SK-N-MC (cell line): ENCODE measurements around the gene SMC1B.

ENCODE experiments used
- DNase-seq: peaks from one replicate; pipeline ENCODE4 v3.0.0-alpha.2; 2011; ENCODE audit warnings: low read depth, low spot score
- H3K27ac ChIP-seq: fragments of 200-600 bp; sonication (generic); 2 replicates; pipeline ENCODE4 v1.5.1; 2016; ENCODE audit warnings: mixed run types
- H3K36me3 ChIP-seq: fragments of 200-600 bp; sonication (generic); 2 replicates; pipeline ENCODE4 v1.6.1; 2017; ENCODE audit warnings: antibody characterized with exemption, low read length, mixed read lengths; ENCODE audit not compliant: insufficient read depth
- H3K4me3 ChIP-seq: fragments of 200-600 bp; sonication (generic); 2 replicates; pipeline ENCODE4 v1.5.1; 2016
- H3K9ac ChIP-seq: fragments of 200-600 bp; sonication (generic); 2 replicates; pipeline ENCODE4 v1.8.0; 2017; ENCODE audit warnings: mixed run types, mixed read lengths; ENCODE audit not compliant: insufficient read length
- H3K9me3 ChIP-seq: fragments of 200-600 bp; sonication (generic); 2 replicates; pipeline ENCODE4 v1.6.1; 2017; ENCODE audit warnings: low read depth, mild to moderate bottlenecking, antibody characterized with exemption, low read length, moderate library complexity, mixed read lengths
- EZH2 ChIP-seq: fragments of 200-600 bp; sonication (generic); IDR thresholded peaks from one replicate; pipeline ENCODE4 v1.6.1; 2017; ENCODE audit warnings: antibody characterized with exemption
- FOXP2 ChIP-seq: optimal IDR thresholded peaks from 2 replicates; pipeline ENCODE3; 2011; ENCODE audit warnings: mild to moderate bottlenecking, moderate library complexity; ENCODE audit not compliant: insufficient read depth; ENCODE audit errors: extremely low read length, control extremely low read depth
- POLR2AphosphoS5 ChIP-seq: IDR thresholded peaks from 2 replicates; pipeline ENCODE4 v1.6.1; 2012; ENCODE audit warnings: mild to moderate bottlenecking, low read depth, low read length, borderline replicate concordance

The SMC1B gene

GRCh38 chr22:45335854-45336522 lies 77.4 kb downstream of the SMC1B start:
- peaks cover 17% of the 10 kb centered on the region for H3K36me3 ChIP-seq
- H3K27ac ChIP-seq = no peak overlapping the region
- DNase-seq = no peak
- TF ChIP-seq FOXP2 (no peak), EZH2 (no peak), POLR2AphosphoS5 (no peak)
- no peaks in the 10 kb centered on the region for H3K9me3 ChIP-seq
- H3K4me3 ChIP-seq = no peak overlapping the region
- no peak overlapping the region for H3K9ac ChIP-seq

GRCh38 chr22:45335021-45335818 lies 78.2 kb downstream of the SMC1B start:
- no peak for DNase-seq
- no peak for TF ChIP-seq FOXP2
- no peak overlapping the region for H3K9ac ChIP-seq
- H3K4me3 ChIP-seq = no peak overlapping the region
- H3K36me3 ChIP-seq = peaks cover 17% of the 10 kb centered on the region
- no peak overlapping the region for H3K27ac ChIP-seq
- H3K9me3 ChIP-seq = no peaks in the 10 kb centered on the region

GRCh38 chr22:45334528-45334927 lies 78.9 kb downstream of the SMC1B start:
- no peak overlapping the region for H3K27ac ChIP-seq
- TF ChIP-seq FOXP2 (no peak), POLR2AphosphoS5 (no peak), EZH2 (no peak)
- H3K9ac ChIP-seq = no peak overlapping the region
- no peaks in the 10 kb centered on the region for H3K9me3 ChIP-seq
- peaks cover 17% of the 10 kb centered on the region for H3K36me3 ChIP-seq
- H3K4me3 ChIP-seq = no peak overlapping the region
- DNase-seq = no peak

- no peak for DNase-seq
- Histone ChIP-seq H3K27ac (no peak overlapping the region), H3K36me3 (peaks cover 17% of the 10 kb centered on the region), H3K9ac (no peak overlapping the region), H3K9me3 (no peaks in the 10 kb centered on the region), H3K4me3 (no peak overlapping the region)
- TF ChIP-seq EZH2 (no peak), FOXP2 (no peak), POLR2AphosphoS5 (no peak)
Observed at GRCh38 chr22:45334068-45334467, 79.3 kb downstream of the SMC1B start.

GRCh38 chr22:45332001-45332400 lies 81.4 kb downstream of the SMC1B start:
- peaks cover 25% of the 10 kb centered on the region for H3K36me3 ChIP-seq
- no peak overlapping the region for H3K4me3 ChIP-seq
- DNase-seq = no peak
- H3K9me3 ChIP-seq = no peaks in the 10 kb centered on the region
- no peak overlapping the region for H3K9ac ChIP-seq
- no peak overlapping the region for H3K27ac ChIP-seq
- TF ChIP-seq EZH2 (no peak), POLR2AphosphoS5 (no peak), FOXP2 (no peak)

GRCh38 chr22:45331486-45331885 lies 81.9 kb downstream of the SMC1B start:
- H3K4me3 ChIP-seq = no peak overlapping the region
- peaks cover 25% of the 10 kb centered on the region for H3K36me3 ChIP-seq

GRCh38 chr22:45330548-45330947 lies 82.9 kb downstream of the SMC1B start:
- Histone ChIP-seq H3K36me3 (peaks cover 25% of the 10 kb centered on the region), H3K27ac (no peak overlapping the region), H3K4me3 (no peak overlapping the region), H3K9me3 (no peaks in the 10 kb centered on the region), H3K9ac (no peak overlapping the region)
- no peak for TF ChIP-seq POLR2AphosphoS5
- TF ChIP-seq FOXP2 = no peak
- no peak for TF ChIP-seq EZH2
- no peak for DNase-seq

More at GRCh38 chr22:45331486-45331885, 81.9 kb downstream of the SMC1B start:
- no peak for DNase-seq
- Histone ChIP-seq H3K27ac (no peak overlapping the region), H3K9ac (no peak overlapping the region), H3K9me3 (no peaks in the 10 kb centered on the region)
- TF ChIP-seq EZH2 (no peak), FOXP2 (no peak), POLR2AphosphoS5 (no peak)

GRCh38 chr22:45329530-45329936 lies 83.9 kb downstream of the SMC1B start:
- no peak overlapping the region for H3K27ac ChIP-seq

More at GRCh38 chr22:45329530-45329936, 83.9 kb downstream of the SMC1B start:
- no peak overlapping the region for H3K9ac ChIP-seq
- no peak overlapping the region for H3K4me3 ChIP-seq
- no peaks in the 10 kb centered on the region for H3K9me3 ChIP-seq
- peaks cover 15% of the 10 kb centered on the region for H3K36me3 ChIP-seq
- TF ChIP-seq FOXP2 (no peak), EZH2 (no peak), POLR2AphosphoS5 (no peak)
- no peak for DNase-seq
